ENCODE measurements around the gene EXPH5.

The EXPH5 gene

DNA sequence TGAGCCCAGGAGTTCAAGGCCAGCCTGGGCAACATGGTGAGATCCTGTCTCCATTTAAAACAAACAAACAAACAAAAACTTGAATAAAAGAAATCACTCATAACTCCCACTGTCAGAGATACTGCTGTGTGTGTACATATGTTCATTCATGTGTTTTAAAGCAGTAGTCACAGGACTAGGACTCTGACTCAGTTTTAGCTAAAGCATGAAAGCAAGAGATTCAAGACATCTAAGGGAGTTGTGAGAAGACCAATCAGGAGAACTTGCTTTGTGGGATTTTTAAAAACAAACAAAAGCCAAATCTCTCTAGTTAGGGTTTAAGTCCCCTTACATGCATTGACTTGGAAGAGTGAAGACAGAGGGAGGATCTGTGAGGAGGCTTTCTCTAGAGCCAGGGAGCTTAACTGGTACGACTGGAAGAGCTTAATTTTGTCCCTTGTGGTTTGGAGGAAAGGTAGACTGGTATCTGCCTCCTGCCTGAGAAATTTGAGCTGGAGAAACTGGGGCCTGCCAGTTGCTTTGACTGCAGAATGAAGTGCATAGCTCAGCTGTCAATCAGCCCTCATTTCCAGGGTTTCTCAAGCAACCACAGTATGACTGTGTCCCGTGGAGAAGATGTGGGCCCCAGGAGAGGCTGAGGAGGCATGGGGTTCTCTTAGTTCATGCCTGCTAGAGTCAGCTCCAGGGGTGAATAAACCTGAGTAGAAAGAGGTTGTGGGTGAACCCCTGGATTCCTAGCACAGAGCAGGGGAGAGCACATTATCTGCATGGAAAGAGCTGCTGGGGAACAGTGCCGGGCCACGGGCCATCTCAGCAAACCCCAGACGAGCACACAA is 30.6 kb downstream of the EXPH5 start:
- DNase-seq = no peak
- intact Hi-C loops (cut with DNase I) = no loop called here

DNA sequence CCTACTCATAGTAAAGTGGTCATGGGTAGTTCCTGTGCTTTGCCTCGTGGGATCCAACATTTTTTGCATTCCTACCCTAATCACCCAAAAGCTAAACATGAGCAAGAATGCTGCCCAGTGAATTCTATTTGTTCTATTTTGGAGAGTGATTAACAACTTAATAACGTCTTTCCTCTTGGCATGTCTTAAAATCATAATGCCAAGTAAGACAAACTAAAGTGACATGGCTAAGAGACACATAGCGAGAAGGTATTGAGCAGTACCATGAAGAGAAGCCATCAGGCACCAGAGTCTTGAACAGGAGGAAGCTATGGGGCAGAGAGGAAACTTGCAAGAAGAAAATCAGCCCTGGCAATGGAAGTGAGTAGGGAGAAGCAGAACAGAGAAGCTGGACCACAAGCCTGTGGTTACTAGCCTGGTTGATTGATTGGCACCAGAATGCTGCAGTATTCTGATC is 32.0 kb downstream of the EXPH5 start:
- intact Hi-C loops (cut with DNase I) = no loop called here
- no peak for DNase-seq

GRCh38 chr11:108559904-108560303 is 33.7 kb downstream of the EXPH5 start:
- no peak for DNase-seq
- intact Hi-C loops (cut with DNase I) = no loop called here

- DNase-seq = no peak
- intact Hi-C loops (cut with DNase I) = no loop called here
These were observed 34.2 kb downstream of the EXPH5 start for GRCh38 chr11:108559340-108559739.

DNA sequence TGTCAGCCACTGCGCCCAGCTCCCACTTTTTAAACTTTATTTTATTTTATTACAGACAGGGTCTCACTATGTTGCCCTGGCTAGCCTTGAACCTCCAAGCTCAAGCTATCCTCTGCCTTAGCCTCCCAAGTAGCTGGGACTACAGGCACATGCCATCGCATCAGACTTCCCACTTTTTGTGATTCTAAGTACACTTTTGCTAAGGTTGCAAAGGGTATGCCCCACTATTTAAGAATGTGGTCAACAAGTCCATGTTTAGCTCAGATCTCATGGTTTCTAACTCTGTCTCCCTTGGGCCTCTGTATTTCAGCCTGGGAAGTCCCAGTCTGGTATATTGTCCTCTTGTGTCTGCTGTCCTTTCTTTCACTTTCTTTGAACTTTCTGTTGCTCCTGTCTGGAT is 35.3 kb downstream of the EXPH5 start:
- intact Hi-C loops (cut with DNase I) = no loop called here
- DNase-seq = no peak

DNA sequence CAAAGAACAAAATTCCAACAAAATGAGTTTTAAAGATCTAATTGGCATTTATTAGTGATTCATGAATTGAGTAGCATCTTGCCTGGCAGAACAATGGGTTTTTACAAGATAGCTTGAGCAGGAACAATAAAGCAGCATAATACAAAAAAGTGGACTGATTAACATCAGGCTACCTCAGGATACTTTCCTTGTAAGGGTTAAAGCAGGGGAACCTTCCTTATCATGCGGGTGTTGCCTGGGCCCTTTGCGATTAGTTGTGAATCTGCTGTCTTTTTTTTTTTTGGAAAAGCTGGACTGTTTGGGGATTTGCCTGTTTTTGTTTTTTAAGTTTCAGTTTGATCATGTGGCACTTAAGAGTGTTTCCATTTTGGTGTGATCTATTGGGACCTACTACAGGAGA is 37.5 kb downstream of the EXPH5 start:
- intact Hi-C loops (cut with DNase I) = no loop called here
- DNase-seq = no peak

GRCh38 chr11:108551651-108552462 is 41.7 kb downstream of the EXPH5 start:
- DNase-seq = no peak
- intact Hi-C loops (cut with DNase I) = no loop called here

GRCh38 chr11:108549319-108549885 is 44.2 kb downstream of the EXPH5 start:
- intact Hi-C loops (cut with DNase I) = no loop called here
- no peak for DNase-seq

GRCh38 chr11:108545909-108546501 is 47.6 kb downstream of the EXPH5 start:
- DNase-seq = no peak
- intact Hi-C loops (cut with DNase I) = no loop called here

DNA sequence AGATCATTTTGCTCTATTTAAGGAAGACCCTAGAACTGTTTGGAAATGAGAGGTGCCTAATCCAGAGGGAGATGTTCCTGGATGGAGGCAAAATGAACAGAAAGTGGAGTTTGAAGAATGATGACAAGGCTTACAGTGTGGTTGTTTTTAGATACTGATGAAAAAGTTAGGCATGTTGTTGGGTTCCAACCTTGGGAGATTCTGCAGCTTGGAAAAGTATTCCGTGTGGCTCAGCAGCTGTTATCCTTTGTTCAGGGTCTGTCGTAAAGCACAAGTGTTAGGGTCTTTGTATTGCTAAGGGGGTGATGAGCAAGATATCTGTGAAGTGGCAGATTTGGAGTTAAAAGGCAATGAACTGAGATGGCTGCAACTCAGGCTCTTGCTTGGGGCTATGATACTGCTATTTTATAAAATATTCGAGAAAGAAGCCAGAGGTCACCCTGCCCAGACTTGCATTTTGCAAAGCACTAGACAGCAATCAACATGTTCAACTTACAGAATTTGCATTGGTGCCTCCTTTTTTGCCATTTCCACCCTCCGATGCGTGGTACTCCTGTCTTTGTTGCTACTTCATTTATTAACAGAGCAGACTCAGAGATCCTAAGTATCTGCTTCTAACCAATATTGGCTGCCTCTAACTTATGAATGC is 50.1 kb downstream of the EXPH5 start:
- intact Hi-C loops (cut with DNase I) = no loop called here

GRCh38 chr11:108541531-108541930 is 52.0 kb downstream of the EXPH5 start:
- no peak for DNase-seq
- intact Hi-C loops (cut with DNase I) = no loop called here

More for the DNA sequence above, 50.1 kb downstream of the EXPH5 start:
- DNase-seq = no peak

GRCh38 chr11:108538502-108538901 is 55.1 kb downstream of the EXPH5 start:
- intact Hi-C loops (cut with DNase I) = no loop called here
- no peak for DNase-seq

DNA sequence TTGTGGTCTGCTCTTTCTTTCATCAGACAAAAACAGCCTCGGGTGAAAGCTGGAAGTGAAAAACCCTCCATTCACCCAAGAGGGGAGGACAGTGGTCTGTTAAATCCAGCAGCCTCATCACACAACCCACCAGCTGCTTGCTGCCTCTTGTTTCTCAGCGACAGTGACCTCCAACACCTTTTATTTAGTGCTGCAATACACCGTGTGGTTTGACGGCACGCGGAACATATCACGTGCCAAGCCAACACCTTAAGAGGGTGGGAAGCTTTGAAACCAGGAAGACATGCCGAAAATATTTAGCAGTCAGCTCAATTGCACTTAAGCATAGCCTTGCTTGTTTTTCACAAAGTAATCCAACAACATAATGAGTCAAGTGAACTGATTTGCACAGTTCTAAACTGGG is 55.5 kb downstream of the EXPH5 start:
- intact Hi-C loops (cut with DNase I) = no loop called here
- DNase-seq = no peak

GRCh38 chr11:108536783-108537182 is 56.8 kb downstream of the EXPH5 start:
- intact Hi-C loops (cut with DNase I) = no loop called here
- DNase-seq = no peak

DNA sequence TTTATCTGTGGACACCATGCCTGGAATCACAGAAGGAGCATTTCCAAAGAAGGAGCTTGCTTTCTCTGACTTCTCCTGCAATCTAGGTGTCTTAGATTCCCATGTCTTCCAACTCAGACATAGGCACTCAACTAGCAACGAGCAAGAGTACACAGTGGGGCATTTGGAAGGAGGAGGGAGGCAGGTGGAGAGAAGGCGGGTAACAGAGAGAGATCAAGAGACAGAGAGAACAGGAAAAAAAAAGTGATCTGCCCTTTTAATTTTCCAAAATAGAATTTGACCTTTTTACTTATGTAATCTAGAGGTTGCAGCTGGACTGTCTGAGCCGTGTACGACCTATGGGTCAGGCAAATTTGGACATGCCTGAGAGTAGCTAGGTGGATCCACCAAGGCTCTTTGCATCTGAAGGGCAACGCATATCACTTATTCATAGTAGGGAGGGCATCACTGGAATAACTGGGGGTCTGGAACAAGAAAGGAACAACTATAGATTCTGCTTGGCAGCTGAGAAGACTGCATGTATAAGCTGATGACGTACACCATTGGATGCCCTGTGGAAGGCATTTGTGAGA is 58.1 kb downstream of the EXPH5 start:
- intact Hi-C loops (cut with DNase I) = no loop called here
- no peak for DNase-seq

GRCh38 chr11:108534274-108534882 is 59.2 kb downstream of the EXPH5 start:
- intact Hi-C loops (cut with DNase I) = no loop called here
- no peak for DNase-seq

- no peak for DNase-seq
- intact Hi-C loops (cut with DNase I) = no loop called here
These were observed 63.1 kb downstream of the EXPH5 start for GRCh38 chr11:108530426-108530825.

GRCh38 chr11:108527382-108527781 is 66.2 kb downstream of the EXPH5 start:
- intact Hi-C loops (cut with DNase I) = no loop called here
- DNase-seq = no peak

DNA sequence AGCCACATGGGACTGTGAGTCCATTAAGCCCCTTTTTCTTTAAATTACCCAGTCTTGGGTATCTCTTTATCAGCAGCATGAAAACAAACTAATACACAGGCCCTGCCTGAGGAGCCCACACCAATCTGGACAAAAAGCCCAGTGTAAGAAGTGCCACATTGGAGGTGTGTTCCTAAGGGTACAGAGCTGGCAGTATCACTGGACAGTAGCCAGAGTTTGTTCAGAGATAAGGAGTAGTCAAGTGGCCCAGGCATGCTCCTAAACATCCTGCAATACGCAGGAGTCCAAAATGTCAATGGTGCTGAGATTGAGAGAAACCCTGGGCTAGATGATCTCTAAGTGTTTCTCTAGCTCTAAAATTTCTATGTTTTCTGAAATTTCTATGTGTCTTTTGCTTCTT is 68.4 kb downstream of the EXPH5 start:
- intact Hi-C loops (cut with DNase I) = no loop called here
- DNase-seq = no peak

DNA sequence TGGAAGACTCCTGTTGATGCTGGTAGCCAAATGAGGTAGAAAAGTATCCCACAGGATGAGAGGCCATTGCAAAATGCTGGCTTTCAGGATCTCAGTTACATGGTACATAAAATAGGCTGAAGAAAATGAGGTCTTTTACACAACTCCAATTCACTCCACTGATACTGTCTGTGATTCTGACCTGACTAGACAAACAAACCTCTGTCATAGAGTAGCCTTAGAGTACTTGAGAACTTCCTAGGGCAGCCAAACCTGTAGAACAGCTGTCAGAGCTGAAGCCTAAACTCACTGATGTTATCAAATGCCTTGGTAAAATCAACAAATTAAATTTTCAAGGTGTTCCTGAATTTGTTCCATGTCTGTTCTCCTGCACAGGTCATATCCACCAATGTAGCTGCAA is 69.1 kb downstream of the EXPH5 start:
- intact Hi-C loops (cut with DNase I) = no loop called here
- no peak for DNase-seq

Data from posterior cingulate gyrus (tissue), 11 donors.